SK-N-SH (cell line): ENCODE data around the gene GIPC2. TPM values are rescaled to one million over a fixed set of nuclear protein-coding genes. Genes with fewer than 3 reads are reported as not detected.

Experiments used
- CTCF ChIA-PET: fragments of 300-600, 350-600 bp; formaldehyde crosslinking; extraction: SDS; loops from one replicate; lab custom pipeline; 2021; lab: Yijun Ruan, JAX
- POLR2A ChIA-PET: fragments of 350-600 bp; sonication (Branson Sonifier 250); formaldehyde crosslinking; extraction: SDS; loops from one replicate; lab custom pipeline; 2020; ENCODE audit warnings: antibody characterized with exemption, inconsistent platforms; lab: Yijun Ruan, JAX
- DNase-seq: peaks from one replicate; pipeline ENCODE4 v3.0.0; 2012
- H2AFZ ChIP-seq: fragments of 200-600 bp; sonication (generic); 2 replicates; pipeline ENCODE4 v1.8.1; 2016; ENCODE audit warnings: antibody characterized with exemption, mild to moderate bottlenecking, low read depth
- H3F3A ChIP-seq: fragments of 200-600 bp; sonication (generic); replicated peaks from 2 replicates; pipeline ENCODE3; 2016; ENCODE audit warnings: antibody characterized with exemption, mild to moderate bottlenecking; ENCODE audit not compliant: insufficient read depth
- H3K27ac ChIP-seq, 2 experiments: fragments of 200-500 bp in 1 of 2; fragments of 200-600 bp in 1 of 2; sonication (Bioruptor generic) in 1 of 2; sonication (generic), shearing (Covaris generic) in 1 of 2; 2 replicates each; pipeline versions ENCODE4 v1.5.1 to v1.6.1; 2014 to 2016; ENCODE audit warnings: low read depth in 2 of 2, inconsistent platforms in 1 of 2, low read length in 1 of 2, mild to moderate bottlenecking in 1 of 2, mixed read lengths in 1 of 2
- H3K27me3 ChIP-seq: fragments of 200-600 bp; sonication (generic), shearing (Covaris generic); 2 replicates; pipeline ENCODE4 v1.6.1; 2016; ENCODE audit warnings: mixed run types; ENCODE audit not compliant: insufficient read depth
- H3K36me3 ChIP-seq, 2 experiments: fragments of 200-500 bp in 1 of 2; fragments of 200-600 bp in 1 of 2; sonication (Bioruptor generic) in 1 of 2; sonication (generic) in 1 of 2; replicated peaks in 1 of 2; 2 replicates each; pipeline versions ENCODE3 to v1.5.1; 2014 to 2016; ENCODE audit warnings: low read length in 1 of 2, mild to moderate bottlenecking in 1 of 2; ENCODE audit not compliant: insufficient read depth in 2 of 2, control insufficient read depth in 1 of 2
- H3K4me1 ChIP-seq, 2 experiments: fragments of 200-500 bp in 1 of 2; fragments of 200-600 bp in 1 of 2; sonication (Bioruptor generic) in 1 of 2; sonication (generic), shearing (Covaris generic) in 1 of 2; 2 replicates each; pipeline versions ENCODE4 v1.5.1 to v1.6.1; 2014 to 2016; ENCODE audit warnings: low read depth in 1 of 2, low read length in 1 of 2, mixed run types in 1 of 2; ENCODE audit not compliant: insufficient read depth in 2 of 2, control insufficient read depth in 1 of 2
- H3K4me2 ChIP-seq: fragments of 200-600 bp; sonication (generic), shearing (Covaris generic); 2 replicates; pipeline ENCODE4 v1.6.1; 2017; ENCODE audit warnings: mixed run types
- H3K4me3 ChIP-seq, 2 experiments: fragments of 200-500 bp in 1 of 2; fragments of 200-600 bp in 1 of 2; sonication (Bioruptor generic) in 1 of 2; sonication (generic), shearing (Covaris generic) in 1 of 2; 2 replicates each; pipeline versions ENCODE4 v1.5.1 to v1.8.1; 2014 to 2016; ENCODE audit warnings: low read depth in 2 of 2, inconsistent platforms in 1 of 2, low read length in 1 of 2, mild to moderate bottlenecking in 1 of 2, mixed read lengths in 1 of 2, moderate library complexity in 1 of 2
- H3K79me2 ChIP-seq: fragments of 200-600 bp; sonication (generic); 2 replicates; pipeline ENCODE4 v1.8.1; 2017; ENCODE audit warnings: mild to moderate bottlenecking; ENCODE audit not compliant: insufficient read depth
- H3K9ac ChIP-seq: fragments of 200-600 bp; sonication (generic); 2 replicates; pipeline ENCODE4 v1.6.1; 2017; ENCODE audit warnings: mixed run types
- H3K9me2 ChIP-seq: fragments of 200-600 bp; sonication (generic); 2 replicates; pipeline ENCODE4 v1.6.1; 2017; ENCODE audit warnings: mixed run types
- H3K9me3 ChIP-seq: fragments of 200-600 bp; sonication (generic); 2 replicates; pipeline ENCODE4 v1.6.1; 2017; ENCODE audit warnings: mixed run types, mild to moderate bottlenecking, moderate library complexity
- H4K20me1 ChIP-seq: fragments of 200-600 bp; sonication (generic); 2 replicates; pipeline ENCODE4 v1.6.1; 2017; ENCODE audit warnings: mild to moderate bottlenecking, mixed run types; ENCODE audit not compliant: insufficient read depth
- FOSL2 ChIP-seq: IDR thresholded peaks from 2 replicates; pipeline ENCODE4 v1.4.0; 2012; ENCODE audit warnings: low read depth, mild to moderate bottlenecking, moderate library complexity, borderline replicate concordance
- FOXM1 ChIP-seq: IDR thresholded peaks from 2 replicates; pipeline ENCODE4 v1.4.0; 2012; ENCODE audit warnings: low read depth, mild to moderate bottlenecking
- GATA2 ChIP-seq: sonication (generic); formaldehyde crosslinking; IDR thresholded peaks from 2 replicates; pipeline ENCODE4 v1.5.0; 2020; ENCODE audit warnings: mild to moderate bottlenecking, missing genetic modification reagents
- NFIC ChIP-seq: IDR thresholded peaks from 2 replicates; pipeline ENCODE4 v1.4.0; 2012; ENCODE audit warnings: borderline replicate concordance
- RAD21 ChIP-seq: IDR thresholded peaks from 2 replicates; pipeline ENCODE4 v1.6.1; 2012; ENCODE audit warnings: mild to moderate bottlenecking, low read length
- RFX5 ChIP-seq: IDR thresholded peaks from 2 replicates; pipeline ENCODE4 v1.6.1; 2012; ENCODE audit warnings: mild to moderate bottlenecking, improper control_type of control experiment, low read length
- SMC3 ChIP-seq: IDR thresholded peaks from 2 replicates; pipeline ENCODE4 v1.6.1; 2012; ENCODE audit warnings: low read depth, low read length, improper control_type of control experiment
- TCF12 ChIP-seq: IDR thresholded peaks from 2 replicates; pipeline ENCODE4 v1.4.0; 2012
- YY1 ChIP-seq: IDR thresholded peaks from 2 replicates; pipeline ENCODE4 v1.4.0; 2012; ENCODE audit warnings: low read depth, mild to moderate bottlenecking
- WGBS: methylation state at CpG from one replicate; pipeline ENCODE4 v1.1.6; 2017; ENCODE audit warnings: low lambda C conversion rate; 5-methylcytosine and 5-hydroxymethylcytosine counted together
- polyA plus RNA-seq, 3 experiments: library from polyadenylated mRNA; depleted of rRNA; stranded (reverse); fragments of >200 nt; gene quantifications; 2 replicates each; pipeline ENCODE4 v1.2.3, GENCODE V29; 2012
- TF ChIP-seq, protein P1 (sequence below): fragments of 200-600 bp; sonication (generic); IDR thresholded peaks from 2 replicates; pipeline ENCODE4 v1.6.1; 2017; ENCODE audit warnings: antibody characterized with exemption, mild to moderate bottlenecking, moderate library complexity
- TF ChIP-seq, protein P2 (sequence below): IDR thresholded peaks from 2 replicates; pipeline ENCODE4 v1.4.0; 2012; ENCODE audit warnings: low read depth, borderline replicate concordance
- TF ChIP-seq, protein P3 (sequence below): IDR thresholded peaks from 2 replicates; pipeline ENCODE4; 2012
- TF ChIP-seq, protein P4 (sequence below): IDR thresholded peaks from 2 replicates; pipeline ENCODE4 v1.4.0; 2012; ENCODE audit warnings: low read depth, borderline replicate concordance

The GIPC2 gene
- polyA plus RNA-seq, 1 of the 3 experiments (the other 2 are of a cell fraction) = 0.02 TPM

DNA sequence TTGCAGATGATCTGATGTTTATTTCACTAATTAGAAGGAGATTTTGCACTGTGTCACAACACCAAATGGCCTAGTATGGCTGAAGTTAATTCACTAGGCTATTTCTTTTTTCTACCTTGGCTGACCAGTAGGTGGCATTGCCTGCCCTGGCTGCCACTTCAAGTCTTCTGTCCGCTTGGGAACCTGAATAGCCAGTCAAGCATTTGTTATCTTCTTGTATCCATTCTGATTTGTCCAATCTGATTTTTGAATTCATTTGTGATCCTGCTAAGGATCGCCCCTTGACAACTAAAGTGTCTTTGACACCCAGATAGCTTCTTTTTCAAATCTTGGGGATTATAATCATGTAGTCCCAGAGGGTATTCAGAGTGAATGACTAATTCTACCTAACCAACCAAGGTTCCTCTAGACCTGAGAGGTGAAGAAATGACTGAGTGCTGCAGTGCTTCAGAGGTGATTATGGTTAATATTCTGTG lies 99.4 kb downstream of the GIPC2 start:
- Histone ChIP-seq H3K4me1 (peaks cover 10 to 11% of the 10 kb centered on the region in 2 experiments; a peak in 3 of 4 replicates), H3K4me2 (no peak overlapping the region), H2AFZ (no peak overlapping the region), H3K9me2 (no peaks in the 10 kb centered on the region), H4K20me1 (no peaks in the 10 kb centered on the region), H3K79me2 (no peaks in the 10 kb centered on the region), H3K27me3 (no peaks in the 10 kb centered on the region), H3K27ac (peak overlapping the region in 1 of 2 experiments; percentile 62; a peak in 1 of 4 replicates)
- CTCF ChIA-PET = interaction anchor here (0.7 to 11.6 kb wide), 40 partner anchors 9 to 656 kb away, joined by 3 to 207 read pairs (median 4); partner anchors contain the start of gene PTGFR
- TF ChIP-seq TCF12 (peak; percentile 35; the same call in 1 of the 2 replicates), RFX5 (0 out of 2 replicates have a peak, but pooled peaks have one; percentile 33), YY1 (no peak), FOSL2 (0 out of 2 replicates have a peak, but pooled peaks have one; percentile 10), NFIC (no peak; the same call in 1 of the 2 replicates), RAD21 (peak; percentile 98), FOXM1 (no peak), SMC3 (peak; percentile 96), GATA2 (peak; percentile 32; the same call in 1 of the 2 replicates)
- TF ChIP-seq, protein P1, sequence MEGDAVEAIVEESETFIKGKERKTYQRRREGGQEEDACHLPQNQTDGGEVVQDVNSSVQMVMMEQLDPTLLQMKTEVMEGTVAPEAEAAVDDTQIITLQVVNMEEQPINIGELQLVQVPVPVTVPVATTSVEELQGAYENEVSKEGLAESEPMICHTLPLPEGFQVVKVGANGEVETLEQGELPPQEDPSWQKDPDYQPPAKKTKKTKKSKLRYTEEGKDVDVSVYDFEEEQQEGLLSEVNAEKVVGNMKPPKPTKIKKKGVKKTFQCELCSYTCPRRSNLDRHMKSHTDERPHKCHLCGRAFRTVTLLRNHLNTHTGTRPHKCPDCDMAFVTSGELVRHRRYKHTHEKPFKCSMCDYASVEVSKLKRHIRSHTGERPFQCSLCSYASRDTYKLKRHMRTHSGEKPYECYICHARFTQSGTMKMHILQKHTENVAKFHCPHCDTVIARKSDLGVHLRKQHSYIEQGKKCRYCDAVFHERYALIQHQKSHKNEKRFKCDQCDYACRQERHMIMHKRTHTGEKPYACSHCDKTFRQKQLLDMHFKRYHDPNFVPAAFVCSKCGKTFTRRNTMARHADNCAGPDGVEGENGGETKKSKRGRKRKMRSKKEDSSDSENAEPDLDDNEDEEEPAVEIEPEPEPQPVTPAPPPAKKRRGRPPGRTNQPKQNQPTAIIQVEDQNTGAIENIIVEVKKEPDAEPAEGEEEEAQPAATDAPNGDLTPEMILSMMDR = peak; percentile 95
- TF ChIP-seq, protein P2, sequence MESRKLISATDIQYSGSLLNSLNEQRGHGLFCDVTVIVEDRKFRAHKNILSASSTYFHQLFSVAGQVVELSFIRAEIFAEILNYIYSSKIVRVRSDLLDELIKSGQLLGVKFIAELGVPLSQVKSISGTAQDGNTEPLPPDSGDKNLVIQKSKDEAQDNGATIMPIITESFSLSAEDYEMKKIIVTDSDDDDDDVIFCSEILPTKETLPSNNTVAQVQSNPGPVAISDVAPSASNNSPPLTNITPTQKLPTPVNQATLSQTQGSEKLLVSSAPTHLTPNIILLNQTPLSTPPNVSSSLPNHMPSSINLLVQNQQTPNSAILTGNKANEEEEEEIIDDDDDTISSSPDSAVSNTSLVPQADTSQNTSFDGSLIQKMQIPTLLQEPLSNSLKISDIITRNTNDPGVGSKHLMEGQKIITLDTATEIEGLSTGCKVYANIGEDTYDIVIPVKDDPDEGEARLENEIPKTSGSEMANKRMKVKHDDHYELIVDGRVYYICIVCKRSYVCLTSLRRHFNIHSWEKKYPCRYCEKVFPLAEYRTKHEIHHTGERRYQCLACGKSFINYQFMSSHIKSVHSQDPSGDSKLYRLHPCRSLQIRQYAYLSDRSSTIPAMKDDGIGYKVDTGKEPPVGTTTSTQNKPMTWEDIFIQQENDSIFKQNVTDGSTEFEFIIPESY = no peak
- TF ChIP-seq, protein P3, sequence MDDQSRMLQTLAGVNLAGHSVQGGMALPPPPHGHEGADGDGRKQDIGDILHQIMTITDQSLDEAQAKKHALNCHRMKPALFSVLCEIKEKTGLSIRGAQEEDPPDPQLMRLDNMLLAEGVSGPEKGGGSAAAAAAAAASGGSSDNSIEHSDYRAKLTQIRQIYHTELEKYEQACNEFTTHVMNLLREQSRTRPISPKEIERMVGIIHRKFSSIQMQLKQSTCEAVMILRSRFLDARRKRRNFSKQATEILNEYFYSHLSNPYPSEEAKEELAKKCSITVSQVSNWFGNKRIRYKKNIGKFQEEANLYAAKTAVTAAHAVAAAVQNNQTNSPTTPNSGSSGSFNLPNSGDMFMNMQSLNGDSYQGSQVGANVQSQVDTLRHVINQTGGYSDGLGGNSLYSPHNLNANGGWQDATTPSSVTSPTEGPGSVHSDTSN = peak; percentile 38; the same call in 1 of the 2 replicates
- TF ChIP-seq, protein P4, sequence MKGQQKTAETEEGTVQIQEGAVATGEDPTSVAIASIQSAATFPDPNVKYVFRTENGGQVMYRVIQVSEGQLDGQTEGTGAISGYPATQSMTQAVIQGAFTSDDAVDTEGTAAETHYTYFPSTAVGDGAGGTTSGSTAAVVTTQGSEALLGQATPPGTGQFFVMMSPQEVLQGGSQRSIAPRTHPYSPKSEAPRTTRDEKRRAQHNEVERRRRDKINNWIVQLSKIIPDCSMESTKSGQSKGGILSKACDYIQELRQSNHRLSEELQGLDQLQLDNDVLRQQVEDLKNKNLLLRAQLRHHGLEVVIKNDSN = no peak
- TF ChIP-seq, all 33 proteins: peak for 8
- 0% methylated on average over 2 of the region's 2 CpGs for WGBS
- Histone ChIP-seq H3F3A (peaks cover 9% of the 10 kb centered on the region), H3K9ac (no peak overlapping the region), H3K4me3 (no peak overlapping the region; a peak in 1 of 4 replicates), H3K9me3 (no peaks in the 10 kb centered on the region), H3K36me3 (no peaks in the 10 kb centered on the region)
- POLR2A ChIA-PET = no interaction called here
- DNase-seq = peak; percentile 48
